OCI-LY1 (cell line): ENCODE data around the gene CISD2.

Source experiments
- H2AFZ ChIP-seq: fragments of 200-600 bp; sonication (generic), shearing (Covaris generic); 2 replicates; pipeline ENCODE4 v1.6.0; 2014; ENCODE audit warnings: antibody characterized with exemption, mild to moderate bottlenecking, low read length
- H3F3A ChIP-seq: fragments of 200-600 bp; sonication (generic), shearing (Covaris generic); 2 replicates; pipeline ENCODE4 v1.6.0; 2014; ENCODE audit warnings: mild to moderate bottlenecking, antibody characterized with exemption, low read length, moderate library complexity; ENCODE audit not compliant: insufficient read depth
- H3K27ac ChIP-seq: fragments of 200-600 bp; sonication (generic); 2 replicates; pipeline ENCODE4 v1.5.1; 2014; ENCODE audit warnings: low read length, mixed run types, mild to moderate bottlenecking, low read depth; ENCODE audit not compliant: poor library complexity, severe bottlenecking
- H3K27me3 ChIP-seq: fragments of 200-600 bp; sonication (generic); 2 replicates; pipeline ENCODE4 v1.6.0; 2014; ENCODE audit warnings: antibody characterized with exemption, mild to moderate bottlenecking, low read length, moderate library complexity; ENCODE audit not compliant: insufficient read depth
- H3K36me3 ChIP-seq: fragments of 200-600 bp; sonication (generic); 2 replicates; pipeline ENCODE4 v1.6.1; 2014; ENCODE audit warnings: mild to moderate bottlenecking, antibody characterized with exemption, low read length, moderate library complexity, mixed read lengths; ENCODE audit not compliant: insufficient read depth
- H3K4me1 ChIP-seq: fragments of 200-600 bp; sonication (generic); 2 replicates; pipeline ENCODE4 v1.5.1; 2014; ENCODE audit warnings: mild to moderate bottlenecking, low read length, moderate library complexity; ENCODE audit not compliant: insufficient read depth, severe bottlenecking
- H3K4me2 ChIP-seq: fragments of 200-600 bp; sonication (generic), shearing (Covaris generic); 2 replicates; pipeline ENCODE4 v1.6.1; 2014; ENCODE audit warnings: low read length
- H3K4me3 ChIP-seq: fragments of 200-600 bp; sonication (generic); 2 replicates; pipeline ENCODE4 v1.5.1; 2014; ENCODE audit warnings: low read length, low read depth, mild to moderate bottlenecking, mixed read lengths; ENCODE audit not compliant: poor library complexity, severe bottlenecking
- H3K79me2 ChIP-seq: fragments of 200-600 bp; shearing (Covaris generic); 2 replicates; pipeline ENCODE4 v1.6.1; 2016; ENCODE audit warnings: mixed run types, low read length, mixed read lengths; ENCODE audit not compliant: insufficient read depth
- H3K9ac ChIP-seq: fragments of 200-600 bp; sonication (generic), shearing (Covaris generic); 2 replicates; pipeline ENCODE4 v1.6.1; 2014; ENCODE audit warnings: mild to moderate bottlenecking, low read length, mixed read lengths
- H3K9me2 ChIP-seq: fragments of 200-600 bp; sonication (generic), shearing (Covaris generic); 2 replicates; pipeline ENCODE4 v1.6.1; 2014; ENCODE audit warnings: low read depth, mild to moderate bottlenecking, low read length, mixed read lengths
- H3K9me3 ChIP-seq: fragments of 200-600 bp; shearing (Covaris generic); 2 replicates; pipeline ENCODE4 v1.6.1; 2014; ENCODE audit warnings: low read length, mixed read lengths
- H4K20me1 ChIP-seq: fragments of 200-600 bp; sonication (generic), shearing (Covaris generic); 2 replicates; pipeline ENCODE4 v1.6.0; 2016; ENCODE audit warnings: mild to moderate bottlenecking, low read length; ENCODE audit not compliant: insufficient read depth
- CTCF ChIP-seq: fragments of 200-600 bp; sonication (generic), shearing (Covaris generic); IDR thresholded peaks from 2 replicates; pipeline ENCODE4 v1.5.1; 2017; ENCODE audit warnings: mild to moderate bottlenecking, antibody characterized with exemption, low read length, moderate library complexity, mixed read lengths
- EZH2 ChIP-seq: fragments of 200-600 bp; sonication (generic), shearing (Covaris generic); IDR thresholded peaks from 2 replicates; pipeline ENCODE4 v1.8.0; 2017; ENCODE audit warnings: borderline replicate concordance, mixed run types, mild to moderate bottlenecking, antibody characterized with exemption, low read length, moderate library complexity, mixed read lengths

CISD2 gene

GRCh38 chr4:102842367-102842766 is 26.4 kb upstream of the CISD2 start:
- H3K27me3 ChIP-seq: no peaks in the 10 kb centered on the region
- H2AFZ ChIP-seq: no peak overlapping the region
- TF ChIP-seq CTCF (no peak), EZH2 (no peak)
- H3K9me3 ChIP-seq: no peaks in the 10 kb centered on the region
- H3K9ac ChIP-seq: no peak overlapping the region
- no peak overlapping the region for H3K27ac ChIP-seq
- H3K9me2 ChIP-seq: no peaks in the 10 kb centered on the region
- H3K4me3 ChIP-seq: no peak overlapping the region
- H3K79me2 ChIP-seq: no peaks in the 10 kb centered on the region
- H4K20me1 ChIP-seq: no peaks in the 10 kb centered on the region
- H3F3A ChIP-seq: no peaks in the 10 kb centered on the region
- H3K36me3 ChIP-seq: peaks cover 3% of the 10 kb centered on the region; the same call in 1 of the 2 replicates
- no peak overlapping the region for H3K4me2 ChIP-seq
- H3K4me1 ChIP-seq: no peaks in the 10 kb centered on the region

- Histone ChIP-seq H3K9me2 (no peaks in the 10 kb centered on the region), H3K4me2 (no peak overlapping the region), H3K27me3 (no peaks in the 10 kb centered on the region), H2AFZ (no peak overlapping the region), H4K20me1 (no peaks in the 10 kb centered on the region), H3K36me3 (peaks cover 3% of the 10 kb centered on the region; the same call in 1 of the 2 replicates), H3K4me3 (no peak overlapping the region), H3K79me2 (no peaks in the 10 kb centered on the region), H3K4me1 (no peaks in the 10 kb centered on the region), H3K27ac (no peak overlapping the region), H3K9ac (no peak overlapping the region), H3K9me3 (no peaks in the 10 kb centered on the region), H3F3A (no peaks in the 10 kb centered on the region)
- TF ChIP-seq EZH2 (no peak), CTCF (no peak)
Observed at GRCh38 chr4:102843273-102843672, 25.5 kb upstream of the CISD2 start.

- no peak overlapping the region for H3K4me3 ChIP-seq
- H3F3A ChIP-seq: no peaks in the 10 kb centered on the region
- H4K20me1 ChIP-seq: no peaks in the 10 kb centered on the region
- no peaks in the 10 kb centered on the region for H3K27me3 ChIP-seq
- no peaks in the 10 kb centered on the region for H3K9me2 ChIP-seq
- peaks cover 3% of the 10 kb centered on the region; the same call in 1 of the 2 replicates for H3K36me3 ChIP-seq
- no peak overlapping the region for H3K27ac ChIP-seq
- no peaks in the 10 kb centered on the region for H3K79me2 ChIP-seq
- H3K4me2 ChIP-seq: no peak overlapping the region
- H3K4me1 ChIP-seq: no peaks in the 10 kb centered on the region
- H2AFZ ChIP-seq: no peak overlapping the region
- no peaks in the 10 kb centered on the region for H3K9me3 ChIP-seq
- H3K9ac ChIP-seq: no peak overlapping the region
- TF ChIP-seq CTCF (no peak), EZH2 (no peak)
Observed at GRCh38 chr4:102843938-102844337, 24.9 kb upstream of the CISD2 start.
